Stimulated activated CD4-positive, alpha-beta T cell treated with anti-CD3 and anti-CD28 coated beads, Interleukin-12 subunit alpha, Interleukin-12 subunit beta, amount 100 ng/mL, for 4 hours (primary cell): ENCODE results near the gene GPR37L1.
"Not testable (repeated sequence)": the region's sequence is repeated elsewhere in the genome, so short reads cannot be mapped to it uniquely, and the experiment has no call there.

Experiments
- DNase-seq: peaks from one replicate; pipeline ENCODE4 v3.0.0-alpha.2; 2020

The GPR37L1 gene

GRCh38 chr1:202156590-202156989 lies 33.9 kb downstream of the GPR37L1 start:
- no peak for DNase-seq

GRCh38 chr1:202157945-202158344 lies 35.2 kb downstream of the GPR37L1 start:
- DNase-seq: no peak

GRCh38 chr1:202158810-202159533 lies 36.3 kb downstream of the GPR37L1 start:
- DNase-seq: no peak

DNA sequence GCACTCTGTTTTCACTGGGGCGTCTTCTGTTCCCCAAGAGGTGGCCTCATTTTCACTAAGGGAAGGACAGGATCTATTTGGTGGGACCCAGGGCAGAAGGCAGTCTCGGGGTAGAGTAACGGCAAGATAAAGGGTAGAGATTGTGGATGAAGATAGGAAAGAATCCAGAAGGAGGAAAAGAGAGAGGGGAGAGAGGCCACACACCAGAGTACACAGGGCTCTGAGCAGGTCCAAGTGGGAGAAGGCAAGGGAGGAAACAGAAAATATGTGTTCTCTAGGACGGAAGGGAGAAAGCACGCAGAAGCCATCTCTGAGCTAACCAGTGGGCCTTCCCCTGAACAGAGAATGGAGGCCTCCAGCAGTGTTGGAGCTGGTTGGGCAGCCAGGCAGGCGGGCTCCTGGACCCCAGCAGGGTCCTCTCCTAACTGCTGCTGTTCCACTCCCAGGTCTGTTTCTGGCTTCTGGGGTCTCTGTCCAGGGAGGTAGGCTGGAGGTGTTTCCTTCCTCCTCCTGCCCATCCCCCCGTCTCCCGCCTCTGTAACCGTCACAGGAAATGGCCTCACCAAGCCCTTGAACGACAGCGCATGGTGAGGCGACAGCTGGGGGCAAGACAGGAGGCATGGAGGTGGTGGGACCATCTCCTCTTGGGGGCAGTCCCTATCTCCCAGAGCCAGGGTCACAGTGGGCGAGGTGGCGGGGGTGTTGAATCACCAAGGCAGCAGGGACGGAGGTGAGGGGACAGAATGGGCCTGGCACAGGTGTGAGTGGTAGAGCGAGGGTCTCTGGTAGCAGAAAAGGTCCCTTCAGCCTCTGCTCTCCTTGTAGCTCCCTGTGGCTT lies 37.0 kb downstream of the GPR37L1 start:
- peak; percentile 67 for DNase-seq

- DNase-seq: peak; percentile 88
These were observed 37.7 kb downstream of the GPR37L1 start, which contains the start of gene PTPN7 for GRCh38 chr1:202160377-202160940. Gene PTPN7, minus strand, starts transcription at chr1:202160602. Its CDS starts 1,200 bp downstream, at chr1:202159402.

GRCh38 chr1:202161151-202162046 lies 38.7 kb downstream of the GPR37L1 start:
- DNase-seq: no peak

DNA sequence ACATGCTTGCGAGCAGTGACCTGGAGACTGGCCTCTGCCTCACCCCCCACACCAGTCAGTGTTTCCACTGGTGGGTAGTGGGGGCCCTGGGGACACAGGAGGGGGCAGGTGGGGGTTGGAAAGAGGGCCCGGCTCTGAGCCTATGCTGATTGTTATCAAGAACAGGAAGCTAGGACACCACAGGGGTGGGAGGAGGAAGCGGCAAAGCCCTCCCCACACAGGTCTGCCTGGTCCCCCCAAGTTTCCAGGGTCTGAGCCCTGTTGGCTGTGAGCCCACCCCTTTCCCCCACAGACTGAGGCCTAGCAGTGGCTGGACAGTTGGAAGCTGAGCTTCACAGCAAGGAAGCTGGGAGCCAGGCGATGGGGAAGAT lies 39.3 kb downstream of the GPR37L1 start:
- DNase-seq: no peak

GRCh38 chr1:202162418-202163280 lies 39.9 kb downstream of the GPR37L1 start:
- DNase-seq: no peak

GRCh38 chr1:202163281-202164270 lies 40.9 kb downstream of the GPR37L1 start:
- no peak for DNase-seq

DNA sequence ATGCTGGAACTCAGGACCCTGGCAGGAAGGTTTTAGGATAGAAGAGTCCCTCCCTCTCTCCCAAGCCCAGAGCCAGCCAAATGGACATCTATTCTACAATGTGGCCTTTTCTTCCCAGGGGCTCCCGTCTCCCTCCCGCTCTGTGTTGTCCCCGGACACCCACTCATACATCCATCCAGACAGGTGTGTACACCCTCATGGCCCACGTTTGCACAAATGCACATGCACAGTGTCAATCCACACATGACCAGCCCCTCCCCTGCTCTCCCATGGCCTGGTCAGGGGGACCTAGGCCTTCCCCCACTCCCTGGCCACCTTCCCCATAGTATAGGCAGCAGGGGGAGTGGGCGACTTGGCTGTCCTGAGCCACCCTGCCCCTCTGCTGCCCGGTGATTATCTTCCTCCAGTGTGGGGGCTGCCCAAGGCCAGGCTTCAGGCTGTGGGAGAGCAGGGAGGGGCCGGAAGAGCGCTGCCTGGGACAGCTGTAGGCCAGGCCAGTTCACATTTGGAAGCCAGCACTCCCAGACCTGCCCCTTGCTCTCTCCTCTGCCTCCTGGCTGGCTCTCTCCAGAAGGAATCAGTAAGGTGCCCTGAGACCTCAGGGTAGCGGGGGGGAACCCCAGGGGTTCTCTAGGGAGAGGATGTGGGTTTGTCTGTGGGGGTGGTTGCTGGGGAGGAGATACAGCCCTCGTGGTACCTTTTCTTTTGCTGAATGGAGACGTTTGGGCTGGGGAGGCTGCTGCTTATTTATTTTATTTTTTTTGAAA lies 41.7 kb downstream of the GPR37L1 start:
- DNase-seq: no peak

DNA sequence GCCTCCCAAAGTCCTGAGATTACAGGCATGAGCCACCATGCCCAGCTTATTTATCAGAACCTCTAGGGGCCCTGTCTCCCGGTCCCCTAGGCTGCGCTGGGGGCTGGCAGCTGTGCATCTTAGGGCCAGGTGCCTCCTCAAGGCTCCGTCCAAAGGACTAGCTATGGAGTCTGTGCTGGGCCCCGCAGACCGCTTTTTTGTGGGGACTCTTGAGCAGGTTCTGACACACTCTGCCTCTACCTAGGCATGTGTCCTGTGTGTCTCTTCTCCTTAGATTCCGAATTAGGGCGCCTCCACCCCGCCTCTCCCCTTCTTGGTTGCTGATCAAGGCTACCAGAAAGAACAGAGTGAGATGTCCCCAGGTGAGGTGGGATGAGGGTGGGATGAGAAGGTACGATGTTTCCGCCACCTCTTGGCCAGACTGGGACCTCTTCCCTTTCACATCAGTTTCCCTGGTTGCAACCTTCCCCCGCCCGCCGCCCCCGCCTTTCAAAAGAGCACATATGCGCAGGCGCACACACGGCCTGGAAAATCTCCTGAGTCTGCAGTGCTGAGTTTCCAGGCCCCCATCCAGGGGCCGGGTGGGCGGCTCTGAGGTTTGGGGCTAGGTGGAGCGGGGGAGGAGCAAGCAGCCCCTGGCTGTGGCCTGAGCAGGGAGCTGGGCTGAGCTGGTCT lies 42.7 kb downstream of the GPR37L1 start:
- DNase-seq: peak; percentile 66

- no peak for DNase-seq
These were observed 43.5 kb downstream of the GPR37L1 start for GRCh38 chr1:202165942-202166843.

DNA sequence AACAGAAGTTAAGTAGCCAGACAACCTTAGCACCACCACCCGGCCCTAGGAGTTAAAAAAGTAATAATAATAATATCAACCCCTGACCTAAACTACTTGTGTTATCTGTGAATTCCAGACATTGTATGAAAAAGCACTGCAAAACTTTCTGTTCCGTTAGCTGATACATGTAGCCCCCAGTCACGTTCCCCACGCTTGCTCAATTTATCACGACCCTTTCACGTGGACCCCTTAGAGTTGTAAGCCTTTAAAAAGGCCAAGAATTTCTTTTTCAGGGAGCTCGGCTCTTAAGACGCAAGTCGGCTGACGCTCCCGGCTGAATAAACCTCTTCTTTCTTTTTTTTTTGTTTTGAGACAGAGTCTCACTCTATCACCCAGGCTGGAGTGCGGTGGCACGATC lies 44.3 kb downstream of the GPR37L1 start:
- DNase-seq: not testable (repeated sequence)

- no peak for DNase-seq
These were observed 45.1 kb downstream of the GPR37L1 start for GRCh38 chr1:202167708-202168415.

DNA sequence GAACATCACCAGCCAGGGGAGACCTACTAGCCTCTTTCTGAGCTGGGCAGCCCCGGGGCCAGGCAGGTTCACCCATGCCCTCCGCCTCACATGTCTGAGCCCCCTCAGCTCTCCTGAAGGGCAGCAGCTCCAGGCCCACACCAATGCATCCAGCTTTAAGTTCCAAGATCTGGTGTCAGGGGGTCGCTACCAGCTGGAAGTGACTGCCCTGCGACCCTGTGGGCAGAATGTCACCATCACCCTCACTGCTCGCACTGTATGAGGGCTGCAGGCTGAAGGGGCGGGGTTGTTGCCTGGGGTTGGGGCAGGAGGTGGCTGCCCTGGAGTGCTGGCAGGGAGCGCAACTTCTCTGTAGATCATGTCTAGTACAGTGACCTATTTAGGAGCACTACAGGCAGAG lies 46.1 kb downstream of the GPR37L1 start:
- no peak for DNase-seq

DNA sequence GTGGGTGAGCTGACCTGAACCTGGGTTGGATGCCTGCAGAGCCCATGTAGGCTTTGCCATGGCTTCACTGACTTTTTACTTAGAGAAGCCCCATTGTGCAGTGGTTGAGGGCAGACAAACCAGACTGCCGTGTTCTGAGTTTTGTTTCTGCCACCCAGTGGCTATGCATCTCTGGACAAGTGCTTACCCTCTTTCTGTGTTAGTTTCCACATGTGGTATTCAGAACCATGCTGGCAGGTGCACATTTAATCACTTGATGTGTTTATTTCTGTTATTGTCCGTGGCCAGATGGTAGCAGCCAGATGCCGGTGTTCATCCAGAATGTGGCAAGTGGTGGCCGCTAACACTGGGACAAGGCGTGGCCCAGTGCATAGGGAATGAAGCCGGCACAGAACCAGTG lies 48.0 kb downstream of the GPR37L1 start:
- no peak for DNase-seq

DNA sequence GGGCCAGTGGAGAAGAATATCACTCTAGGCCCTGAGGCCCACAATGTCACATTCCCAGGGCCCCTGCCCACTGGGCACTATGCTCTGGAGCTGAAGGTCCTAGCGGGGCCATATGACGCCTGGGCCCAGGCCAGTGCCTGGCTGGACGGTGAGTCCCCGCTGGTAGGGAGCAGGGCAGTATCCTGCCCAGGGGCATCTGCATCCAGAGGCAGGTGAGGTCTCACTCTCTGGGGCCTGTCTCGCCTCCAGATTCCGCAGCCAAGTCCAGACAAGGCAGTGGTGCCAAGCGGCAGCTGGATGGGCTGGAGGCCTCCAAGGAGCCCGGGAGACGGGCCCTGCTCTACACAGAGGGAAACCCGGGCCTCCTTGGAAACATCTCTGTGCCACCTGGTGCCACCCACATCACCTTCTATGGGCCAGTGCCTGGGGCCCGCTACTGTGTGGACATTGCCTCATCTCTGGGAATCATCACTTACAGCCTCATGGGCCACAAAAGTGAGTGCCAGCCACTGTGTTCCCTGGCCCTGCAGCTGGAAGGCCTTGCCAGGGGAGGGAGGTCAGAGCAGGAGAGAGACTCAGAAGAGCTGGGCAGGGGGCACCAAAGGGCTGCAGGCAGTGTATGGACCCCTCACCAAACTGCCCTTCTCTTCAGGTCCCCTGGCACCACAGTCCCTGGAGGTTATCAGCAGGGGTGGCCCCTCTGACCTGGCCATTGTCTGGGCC lies 48.7 kb downstream of the GPR37L1 start:
- no peak for DNase-seq
